Naive B cell (primary cell): ENCODE data around the gene AHCY. TPM values are rescaled to one million over a fixed set of nuclear protein-coding genes. Genes with fewer than 3 reads are reported as not detected.
"Not testable (repeated sequence)": the region's sequence is repeated elsewhere in the genome, so short reads cannot be mapped to it uniquely, and the experiment has no call there.

Experiments
- ATAC-seq, 2 donors: fragments of 150-1000 bp; cut with Tn5 transposase; 2 replicates each; pipeline ENCODE4 v1.10.0; 2021; ENCODE audit warnings: low read depth in 2 of 2, mild to moderate bottlenecking in 2 of 2, moderate library complexity in 2 of 2
- DNase-seq: peaks from one replicate; pipeline ENCODE4 v3.0.0; 2022
- H3K27ac Mint-ChIP-seq, 6 donors: one replicate each; pipeline ENCODE4 v1.8.0; 2020 to 2022; ENCODE audit warnings: mild to moderate bottlenecking in 6 of 6, mixed read lengths in 6 of 6, moderate library complexity in 5 of 6, inconsistent platforms in 2 of 6
- H3K27me3 Mint-ChIP-seq, 3 donors: one replicate each; pipeline ENCODE4 v1.8.0; 2021 to 2022; ENCODE audit warnings: mixed read lengths in 3 of 3, mild to moderate bottlenecking in 1 of 3
- H3K36me3 Mint-ChIP-seq, 2 donors: one replicate each; pipeline ENCODE4 v1.8.0; 2020 to 2022; ENCODE audit warnings: mixed read lengths in 2 of 2, inconsistent platforms in 1 of 2, mild to moderate bottlenecking in 1 of 2
- H3K4me1 Mint-ChIP-seq, 3 donors: one replicate each; pipeline ENCODE4 v1.8.0; 2020 to 2022; ENCODE audit warnings: mixed read lengths in 3 of 3, inconsistent platforms in 1 of 3, mild to moderate bottlenecking in 1 of 3, moderate library complexity in 1 of 3
- H3K4me3 Mint-ChIP-seq, 8 donors: one replicate each; pipeline ENCODE4 v1.8.0; 2020 to 2022; ENCODE audit warnings: mild to moderate bottlenecking in 8 of 8, mixed read lengths in 8 of 8, moderate library complexity in 8 of 8, inconsistent platforms in 2 of 8
- H3K9me3 Mint-ChIP-seq, 7 donors: one replicate each; pipeline ENCODE4 v1.8.0; 2020 to 2022; ENCODE audit warnings: mixed read lengths in 7 of 7, mild to moderate bottlenecking in 5 of 7, inconsistent platforms in 2 of 7, moderate library complexity in 1 of 7
- polyA plus RNA-seq, 6 donors: library from polyadenylated mRNA; unstranded; fragments of 300-500 nt; fragmentation: Illumina TruSeq; gene quantifications; one replicate each; pipeline ENCODE4 v1.2.3, GENCODE V29; 2021; ENCODE audit warnings: low read depth in 6 of 6

The AHCY gene
- polyA plus RNA-seq, 6 donors from 2014 or later: 32.1 to 46.8 (median 34.5) TPM

DNA sequence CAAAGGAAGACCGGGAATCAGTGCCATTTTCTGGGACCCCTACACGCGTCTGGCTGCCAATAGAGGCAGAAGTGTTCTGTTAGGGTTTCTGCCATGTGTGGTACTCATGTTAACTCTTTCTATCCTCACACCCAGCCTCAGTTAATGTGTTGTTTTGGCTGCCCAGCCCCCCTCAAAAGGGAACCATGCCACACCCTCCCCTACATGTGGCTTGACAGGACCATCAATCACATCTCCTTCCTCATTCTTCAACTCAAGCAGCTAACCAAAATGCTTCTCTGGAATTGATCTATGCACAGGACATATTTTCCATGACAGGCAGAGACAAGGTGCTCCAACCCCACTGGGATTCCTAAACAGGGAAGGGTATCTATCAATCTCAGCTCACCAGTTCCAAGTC, 22.0 kb downstream of the AHCY start:
- no peak for DNase-seq

DNA sequence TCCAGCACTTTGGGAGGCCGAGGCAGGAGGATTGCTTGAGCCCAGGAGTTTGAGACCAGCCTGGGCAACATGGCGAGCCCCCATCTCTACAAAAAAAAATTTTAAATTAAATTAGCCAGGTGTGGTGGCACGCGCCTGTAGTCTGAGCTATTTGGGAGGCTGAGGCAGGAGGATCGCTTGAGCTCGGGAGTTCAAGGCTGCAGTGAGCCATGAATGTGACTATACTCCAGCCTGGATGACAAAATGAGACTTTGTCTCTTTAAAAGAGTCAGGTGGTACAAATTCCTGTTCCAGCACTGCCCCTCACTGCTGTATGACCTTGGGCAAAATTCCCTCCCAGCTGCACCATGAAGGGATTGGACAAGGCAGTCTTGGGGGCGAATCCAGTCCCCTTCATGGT, 28.5 kb downstream of the AHCY start:
- Mint-ChIP-seq H3K27ac (no peak overlapping the region), H3K4me3 (no peak overlapping the region), H3K36me3 (peaks cover 8 to 15% of the 10 kb centered on the region in 2 donors), H3K27me3 (no peaks in the 10 kb centered on the region), H3K4me1 (peaks cover 0 to under 1% (median 0%) of the 10 kb centered on the region in 3 donors), H3K9me3 (no peaks in the 10 kb centered on the region)
- ATAC-seq (no peak), DNase-seq (no peak)

More for the DNA sequence above, 22.0 kb downstream of the AHCY start:
- ATAC-seq: no peak
- H3K27ac Mint-ChIP-seq: no peak overlapping the region
- no peak overlapping the region for H3K4me3 Mint-ChIP-seq
- H3K9me3 Mint-ChIP-seq: no peaks in the 10 kb centered on the region
- no peaks in the 10 kb centered on the region for H3K27me3 Mint-ChIP-seq
- peaks cover 8 to 17% of the 10 kb centered on the region in 2 donors for H3K36me3 Mint-ChIP-seq
- H3K4me1 Mint-ChIP-seq: no peaks in the 10 kb centered on the region

DNA sequence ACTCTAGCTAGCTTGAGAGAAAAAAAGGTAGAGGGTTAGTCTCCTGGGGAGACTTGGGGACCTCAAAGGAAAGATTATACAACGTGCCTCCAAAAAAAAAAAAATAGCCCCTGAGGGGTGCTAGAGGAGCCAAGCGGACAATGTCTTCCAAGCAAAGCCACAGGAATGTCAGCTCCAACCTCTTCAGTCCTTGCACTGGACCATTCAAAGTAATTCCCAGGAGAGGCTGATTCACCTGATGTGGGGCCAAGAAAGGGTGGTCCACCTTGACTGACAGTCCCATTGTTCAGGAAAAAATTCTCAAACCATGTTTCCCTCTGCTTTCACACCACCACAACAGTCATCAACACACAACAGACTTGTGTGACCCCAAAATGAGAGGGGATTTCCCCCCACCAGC, 31.2 kb downstream of the AHCY start:
- Mint-ChIP-seq H3K27me3 (peaks cover 0 to 17% (median 3%) of the 10 kb centered on the region in 3 donors), H3K4me3 (peak overlapping the region in 1 of 8 donors; percentile 61), H3K27ac (peak overlapping the region in 1 of 6 donors; percentile 18), H3K36me3 (peaks cover 0 to 14% of the 10 kb centered on the region in 2 donors), H3K9me3 (no peaks in the 10 kb centered on the region), H3K4me1 (peaks cover 3 to 13% (median 9%) of the 10 kb centered on the region in 3 donors)
- DNase-seq: no peak
- ATAC-seq: no peak

DNA sequence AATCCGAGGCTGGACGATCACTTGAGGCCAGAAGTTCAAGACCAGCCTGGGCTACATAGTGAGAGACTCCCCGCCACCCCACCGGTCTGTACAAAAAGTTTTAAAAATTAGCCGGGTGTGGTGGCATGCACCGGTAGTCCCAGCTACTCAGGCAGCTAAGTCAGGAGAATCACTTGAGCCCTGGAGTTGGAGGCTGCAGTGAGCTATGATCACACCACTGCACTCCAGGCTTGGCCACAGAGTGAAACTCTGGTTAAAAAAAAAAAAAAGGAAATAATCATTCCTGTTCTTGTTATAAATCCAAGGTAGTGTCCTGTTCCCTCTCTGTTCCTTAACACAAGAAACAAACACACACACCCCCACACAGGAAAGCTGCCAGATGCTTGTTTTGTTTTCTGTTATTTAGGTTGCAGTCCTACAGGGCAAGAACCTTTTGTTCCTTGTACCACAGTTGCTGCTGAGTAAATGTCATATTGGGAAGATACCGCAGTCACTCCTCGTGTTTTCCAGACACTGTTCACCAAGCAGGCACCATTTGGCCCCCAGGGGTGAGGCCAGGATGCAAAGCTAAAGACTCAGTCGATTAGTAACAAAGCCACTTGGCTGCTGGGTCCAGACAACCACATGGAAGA, 33.0 kb downstream of the AHCY start:
- H3K4me3 Mint-ChIP-seq: peak overlapping the region in 4 of 8 donors; percentile 20 to 73 (median 72)
- no peaks in the 10 kb centered on the region for H3K9me3 Mint-ChIP-seq
- H3K27me3 Mint-ChIP-seq: peaks cover 0 to 17% (median 3%) of the 10 kb centered on the region in 3 donors
- peaks cover 3 to 13% (median 9%) of the 10 kb centered on the region in 3 donors for H3K4me1 Mint-ChIP-seq
- no peak for DNase-seq
- ATAC-seq: no peak
- H3K36me3 Mint-ChIP-seq: peaks cover 0 to 14% of the 10 kb centered on the region in 2 donors
- H3K27ac Mint-ChIP-seq: peak overlapping the region in 1 of 6 donors; percentile 64

DNA sequence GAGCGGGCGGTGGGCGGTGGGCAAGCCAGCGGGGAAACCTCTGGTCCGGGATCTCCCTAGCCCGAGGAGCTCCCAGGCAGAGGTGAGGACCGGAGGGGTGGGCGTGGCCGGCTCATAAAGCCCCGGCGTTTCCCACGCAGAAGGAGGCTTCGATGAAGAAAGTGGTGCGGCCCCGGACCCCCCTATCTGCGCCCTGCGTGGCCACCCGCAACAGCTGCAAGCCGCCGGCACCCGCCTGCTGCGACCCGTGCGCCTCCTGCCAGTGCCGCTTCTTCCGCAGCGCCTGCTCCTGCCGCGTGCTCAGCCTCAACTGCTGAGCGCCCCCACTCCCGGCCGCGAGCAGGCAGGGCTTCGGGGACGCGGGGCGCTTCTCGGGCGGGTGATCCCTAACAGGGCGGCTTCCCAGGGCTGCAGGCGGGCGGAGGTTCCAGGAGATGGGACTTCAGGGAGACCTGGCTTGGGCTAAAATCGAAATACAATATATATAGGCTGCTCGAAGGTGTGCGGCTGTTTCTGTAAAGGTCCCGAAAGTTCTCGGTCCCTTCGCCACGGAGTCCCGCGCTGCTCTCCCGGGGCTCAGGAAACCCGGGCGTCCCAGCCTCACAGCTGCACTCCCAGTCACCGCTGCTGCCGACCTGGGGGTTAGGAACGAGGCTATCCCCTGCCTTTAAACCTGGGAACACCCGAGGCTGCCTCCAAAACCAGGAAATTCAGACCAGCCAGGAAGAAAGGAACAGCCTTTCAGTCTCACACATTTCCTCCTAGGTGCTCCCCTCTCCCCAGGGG, 34.1 kb downstream of the AHCY start:
- peak overlapping the region; percentile 60 to 89 (median 72) for H3K4me3 Mint-ChIP-seq
- H3K4me1 Mint-ChIP-seq: peaks cover 3 to 13% (median 9%) of the 10 kb centered on the region in 3 donors
- no peaks in the 10 kb centered on the region for H3K9me3 Mint-ChIP-seq
- H3K27ac Mint-ChIP-seq: peak overlapping the region in 2 of 6 donors; percentile 56 to 81
- H3K27me3 Mint-ChIP-seq: peaks cover 0 to 17% (median 3%) of the 10 kb centered on the region in 3 donors
- peak; percentile 16 for DNase-seq
- ATAC-seq: peak; percentile 75 to 83
- peaks cover 0 to 12% of the 10 kb centered on the region in 2 donors for H3K36me3 Mint-ChIP-seq

DNA sequence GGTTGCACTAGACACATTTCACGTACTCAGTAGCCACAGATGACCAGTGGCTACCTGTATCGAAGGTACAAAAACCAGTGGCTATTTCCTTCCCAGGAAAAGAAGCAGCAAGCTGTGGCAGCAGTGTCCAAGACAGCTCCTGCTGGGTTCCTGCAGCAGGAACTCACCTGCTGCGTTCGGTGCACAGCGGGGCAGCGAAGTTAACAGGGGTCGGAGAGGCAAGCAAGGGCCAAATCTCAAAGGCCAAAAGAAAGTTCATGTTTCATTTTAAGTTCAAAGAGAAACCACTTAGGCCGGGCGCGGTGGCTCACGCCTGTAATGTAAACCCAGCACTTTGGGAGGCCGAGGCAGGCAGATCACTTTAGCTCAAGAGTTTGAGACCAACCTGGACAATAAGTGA, 35.0 kb downstream of the AHCY start:
- peak overlapping the region in 6 of 8 donors; percentile 58 to 85 (median 70) for H3K4me3 Mint-ChIP-seq
- ATAC-seq: no peak

DNA sequence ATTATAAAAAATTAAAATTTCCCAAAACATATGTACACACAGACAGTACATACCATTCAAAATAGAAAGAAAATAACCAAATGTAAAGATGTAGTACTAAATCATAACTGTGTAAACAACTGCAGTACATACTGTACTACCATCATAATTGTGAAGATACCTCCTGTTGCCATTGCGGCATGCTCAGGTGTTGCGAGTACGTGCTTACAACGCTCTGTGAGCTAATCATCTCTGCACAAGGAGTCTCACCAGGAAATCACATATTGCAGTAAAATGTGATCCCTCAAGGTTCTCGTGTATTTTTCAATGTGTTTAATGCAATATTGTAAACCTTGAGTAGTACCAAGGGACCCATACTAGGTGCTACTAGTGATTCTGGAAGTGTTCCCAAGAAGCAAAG, 39.0 kb downstream of the AHCY start:
- Mint-ChIP-seq H3K27ac (no peak overlapping the region), H3K36me3 (no peaks in the 10 kb centered on the region), H3K4me3 (no peak overlapping the region), H3K9me3 (no peaks in the 10 kb centered on the region), H3K27me3 (peaks cover 0 to 12% (median 3%) of the 10 kb centered on the region in 3 donors), H3K4me1 (peaks cover 3 to 12% (median 9%) of the 10 kb centered on the region in 3 donors)
- DNase-seq (no peak), ATAC-seq (no peak)

More for the DNA sequence above, 35.0 kb downstream of the AHCY start:
- DNase-seq: no peak
- Mint-ChIP-seq H3K27me3 (peaks cover 0 to 17% (median 3%) of the 10 kb centered on the region in 3 donors), H3K9me3 (no peaks in the 10 kb centered on the region), H3K4me1 (peaks cover 3 to 13% (median 9%) of the 10 kb centered on the region in 3 donors), H3K27ac (peak overlapping the region in 1 of 6 donors; percentile 36), H3K36me3 (peaks cover 0 to 3% of the 10 kb centered on the region in 2 donors)

DNA sequence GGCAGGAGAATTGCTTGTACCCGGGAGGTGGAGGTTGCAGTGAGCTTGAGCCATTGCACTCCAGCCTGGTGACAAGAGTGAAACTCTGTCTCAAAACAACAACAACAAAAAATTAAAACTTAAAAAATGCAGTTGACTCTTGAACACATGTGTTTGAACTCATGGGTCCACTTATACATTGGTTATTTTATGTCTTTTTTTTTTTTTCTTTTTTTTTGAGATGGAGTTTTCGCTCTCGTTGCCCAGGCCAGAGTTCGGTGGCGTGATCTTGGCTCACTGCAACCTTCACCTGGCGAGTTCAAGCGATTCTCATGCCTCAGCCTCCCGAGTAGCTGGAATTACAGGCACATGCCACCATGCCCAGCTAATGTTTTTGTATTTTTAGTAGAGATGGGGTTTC, 39.7 kb downstream of the AHCY start:
- H3K9me3 Mint-ChIP-seq, H3K27ac Mint-ChIP-seq, H3K36me3 Mint-ChIP-seq, H3K4me3 Mint-ChIP-seq, H3K27me3 Mint-ChIP-seq, DNase-seq, ATAC-seq, H3K4me1 Mint-ChIP-seq: not testable (repeated sequence)

DNA sequence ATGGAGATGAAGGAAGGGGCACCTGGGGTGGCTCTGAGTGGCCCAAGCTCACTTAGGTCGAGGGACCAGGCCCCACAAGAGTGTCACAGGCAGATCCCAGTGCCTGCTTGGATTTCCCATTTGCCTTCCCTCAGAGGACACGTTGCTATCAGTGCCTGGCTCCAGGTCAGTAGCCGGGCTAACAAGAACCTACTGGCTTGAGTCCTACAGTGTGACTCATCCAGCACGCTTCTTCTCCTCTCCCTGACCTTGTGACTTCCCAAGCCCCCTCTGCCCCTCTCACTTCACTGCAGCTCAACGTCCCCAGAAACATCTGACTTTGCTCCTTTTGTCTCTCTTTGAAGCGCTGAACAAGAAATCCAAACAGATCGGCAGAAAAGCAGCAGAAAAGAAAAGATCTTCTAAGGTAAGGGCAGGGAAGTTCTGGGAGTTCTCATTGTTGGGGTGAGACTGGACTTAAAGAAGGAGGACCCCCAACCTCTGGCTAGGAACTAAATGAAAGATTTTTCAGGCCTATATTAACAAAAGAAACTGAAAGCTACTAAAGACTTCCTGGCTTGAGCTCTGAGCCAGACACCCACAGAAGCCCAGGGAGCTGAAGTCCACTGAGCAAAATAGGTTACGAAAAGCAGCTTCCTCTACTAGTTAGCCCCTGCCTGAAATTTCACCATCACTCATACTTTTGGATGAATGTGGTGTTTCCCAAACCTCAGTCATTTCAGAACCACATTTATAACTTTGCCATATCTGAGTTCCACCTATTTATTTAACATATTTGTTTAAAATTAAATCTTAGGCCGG, 40.5 kb downstream of the AHCY start:
- DNase-seq: no peak
- peak overlapping the region in 3 of 6 donors; percentile 14 to 92 (median 53) for H3K27ac Mint-ChIP-seq

DNA sequence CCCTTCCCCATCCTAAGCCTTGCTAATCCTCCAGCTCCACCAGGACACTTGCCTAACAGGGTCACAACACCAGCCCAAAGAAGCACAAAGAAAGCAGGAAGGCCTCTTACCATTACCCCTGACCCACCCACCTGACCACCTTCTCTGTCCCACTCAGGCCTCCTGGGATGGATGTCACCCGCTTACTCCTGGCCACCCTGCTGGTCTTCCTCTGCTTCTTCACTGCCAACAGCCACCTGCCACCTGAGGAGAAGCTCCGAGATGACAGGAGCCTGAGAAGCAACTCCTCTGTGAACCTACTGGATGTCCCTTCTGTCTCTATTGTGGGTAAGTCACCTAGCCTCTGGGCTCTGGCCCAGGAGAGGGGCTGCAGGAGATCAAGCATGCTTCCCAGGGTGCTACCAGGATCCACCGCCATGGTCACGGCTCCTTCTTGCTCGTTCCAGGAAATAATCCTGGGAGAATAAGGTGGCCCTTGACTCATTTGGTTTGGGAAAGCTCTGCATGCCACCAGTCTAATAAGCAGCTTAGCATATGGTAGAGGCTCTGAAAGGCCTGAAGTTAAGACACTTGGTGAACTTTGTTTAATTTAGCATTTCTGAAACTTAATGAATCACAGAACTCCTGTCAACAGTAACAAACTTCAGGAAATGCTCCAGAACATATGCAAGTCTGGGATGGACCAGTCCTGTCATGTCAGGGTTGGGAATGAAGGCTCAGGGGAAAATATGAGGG, 42.8 kb downstream of the AHCY start:
- no peaks in the 10 kb centered on the region for H3K27me3 Mint-ChIP-seq
- no peak for DNase-seq
- peaks cover 0 to 9% (median 0%) of the 10 kb centered on the region in 3 donors for H3K4me1 Mint-ChIP-seq
- no peaks in the 10 kb centered on the region for H3K9me3 Mint-ChIP-seq
- H3K36me3 Mint-ChIP-seq: no peaks in the 10 kb centered on the region
- no peak for ATAC-seq
- H3K4me3 Mint-ChIP-seq: no peak overlapping the region
- peak overlapping the region in 1 of 6 donors; percentile 77 for H3K27ac Mint-ChIP-seq

More for the DNA sequence above, 40.5 kb downstream of the AHCY start:
- Mint-ChIP-seq H3K27me3 (peaks cover 0 to 3% (median 0%) of the 10 kb centered on the region in 3 donors), H3K9me3 (no peaks in the 10 kb centered on the region), H3K4me1 (peaks cover 0 to 9% (median 0%) of the 10 kb centered on the region in 3 donors), H3K36me3 (no peaks in the 10 kb centered on the region), H3K4me3 (no peak overlapping the region)
- ATAC-seq: no peak

DNA sequence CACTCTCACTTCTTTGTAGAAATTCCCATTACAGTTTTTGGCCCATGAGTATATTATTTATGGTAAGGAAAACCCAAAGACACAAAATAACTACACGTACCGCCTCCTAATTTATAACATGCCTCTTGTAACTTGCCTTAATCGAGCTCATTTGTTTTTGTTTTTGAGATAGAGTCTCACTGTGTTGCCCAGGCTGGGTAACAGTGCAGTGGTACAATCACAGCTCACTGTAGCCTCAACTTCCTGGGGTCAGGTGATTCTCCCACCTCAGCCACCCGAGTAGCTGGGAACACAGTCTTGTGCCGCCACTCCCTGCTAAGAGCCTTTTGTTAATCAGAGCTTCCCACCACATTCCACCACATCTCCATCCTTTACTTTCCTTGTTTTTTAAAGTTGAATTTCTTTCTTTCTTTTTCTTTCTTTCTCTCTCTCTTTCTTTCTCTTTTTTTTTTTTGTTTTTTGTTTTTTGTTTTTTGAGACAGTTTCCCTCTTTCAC, 46.5 kb downstream of the AHCY start:
- H3K27ac Mint-ChIP-seq: peak overlapping the region in 1 of 6 donors; percentile 87
- H3K4me3 Mint-ChIP-seq: no peak overlapping the region
- H3K4me1 Mint-ChIP-seq: no peaks in the 10 kb centered on the region
- no peaks in the 10 kb centered on the region for H3K9me3 Mint-ChIP-seq
- DNase-seq: no peak
- no peak for ATAC-seq
- no peaks in the 10 kb centered on the region for H3K36me3 Mint-ChIP-seq
- no peaks in the 10 kb centered on the region for H3K27me3 Mint-ChIP-seq

DNA sequence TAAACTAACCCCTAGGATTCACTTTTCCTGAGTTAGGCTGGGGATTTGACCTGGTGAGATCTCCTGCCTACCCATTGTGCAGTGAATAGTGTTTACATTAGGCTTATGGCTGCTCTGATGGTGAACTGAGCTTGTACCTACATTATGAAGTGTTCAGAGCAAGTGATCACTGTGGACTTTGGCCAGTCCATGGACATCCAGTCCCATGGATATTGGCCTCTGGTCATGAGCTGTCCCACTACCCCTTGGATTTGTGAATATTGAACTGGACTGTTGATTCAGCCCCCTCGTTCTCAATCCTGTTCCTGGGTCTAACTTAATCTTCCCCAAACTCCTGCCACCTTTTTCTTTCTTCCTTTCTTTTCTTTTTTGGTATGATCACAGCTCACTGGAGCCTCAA, 48.2 kb downstream of the AHCY start:
- Mint-ChIP-seq H3K4me1 (peaks cover 0 to under 1% (median 0%) of the 10 kb centered on the region in 3 donors), H3K27ac (peak overlapping the region in 1 of 6 donors; percentile 38), H3K4me3 (no peak overlapping the region), H3K9me3 (no peaks in the 10 kb centered on the region), H3K36me3 (no peaks in the 10 kb centered on the region), H3K27me3 (no peaks in the 10 kb centered on the region)
- DNase-seq (no peak), ATAC-seq (no peak)
